Stimulated activated CD4-positive, alpha-beta T cell treated with anti-CD3 and anti-CD28 coated beads, TNF-alpha, amount 100 ng/mL, for 24 hours (primary cell): ENCODE data around the gene WDR82.

Source experiments
- DNase-seq, 3 experiments: peaks; one replicate each; pipeline ENCODE4 v3.0.0-alpha.2; 2020; ENCODE audit warnings: low read depth in 3 of 3

The WDR82 gene

DNA sequence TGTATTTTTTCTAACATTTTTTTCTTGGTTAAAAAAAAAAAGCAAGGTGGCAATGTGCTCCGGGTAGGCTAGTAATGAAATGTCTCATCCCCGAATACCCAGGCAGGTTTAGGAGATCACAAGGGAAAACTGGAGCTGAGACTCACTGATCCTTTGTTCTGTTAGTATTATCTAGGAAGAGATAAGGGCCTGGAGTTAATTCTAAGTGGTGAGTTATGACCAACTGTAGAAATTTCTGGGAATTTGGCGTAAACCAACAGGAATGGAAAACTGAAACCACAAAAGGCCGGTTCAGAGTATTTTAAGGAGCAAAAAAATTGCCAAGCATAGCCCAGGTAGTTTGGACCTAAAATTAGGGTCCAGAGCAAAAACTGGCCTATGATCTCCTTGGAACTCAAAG lies 20.5 kb downstream of the WDR82 start:
- no peak for DNase-seq

DNA sequence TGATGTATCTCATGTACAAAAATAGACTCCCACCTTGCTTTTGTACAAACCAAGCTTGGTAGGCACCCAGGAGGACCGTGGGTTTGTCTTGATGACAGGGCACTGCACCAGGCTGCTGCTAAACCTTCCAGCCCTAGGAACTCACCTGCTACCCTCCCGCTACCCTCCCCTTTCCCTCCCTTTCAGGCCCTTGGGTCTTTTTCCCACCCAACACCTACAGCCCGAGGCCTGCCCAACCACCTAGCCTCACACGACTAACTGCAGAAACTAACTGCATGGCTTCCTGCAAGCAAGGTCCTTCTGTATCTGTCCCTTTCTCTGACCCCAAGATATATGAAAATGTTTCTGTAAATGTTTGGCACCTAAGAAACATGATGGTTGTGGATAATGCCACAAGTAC lies 21.8 kb downstream of the WDR82 start:
- DNase-seq: no peak

DNA sequence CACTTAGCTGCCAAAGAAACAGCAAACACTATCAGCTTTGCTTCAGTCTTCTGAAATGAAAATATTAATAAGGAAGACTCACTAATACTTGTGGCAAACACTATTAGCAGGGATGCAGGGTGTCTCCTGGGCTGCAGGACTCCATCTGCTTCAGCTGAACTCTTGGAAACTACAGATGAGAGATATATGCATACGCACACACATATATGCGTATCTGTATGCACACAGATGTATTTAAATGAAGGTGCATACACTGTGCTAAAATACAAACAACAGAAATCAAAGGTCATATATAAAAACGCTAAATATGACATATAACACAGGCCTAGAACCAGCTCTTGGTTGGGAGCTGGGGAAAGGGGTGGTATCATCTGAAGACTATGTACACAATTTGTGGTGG lies 22.3 kb downstream of the WDR82 start:
- no peak for DNase-seq

DNA sequence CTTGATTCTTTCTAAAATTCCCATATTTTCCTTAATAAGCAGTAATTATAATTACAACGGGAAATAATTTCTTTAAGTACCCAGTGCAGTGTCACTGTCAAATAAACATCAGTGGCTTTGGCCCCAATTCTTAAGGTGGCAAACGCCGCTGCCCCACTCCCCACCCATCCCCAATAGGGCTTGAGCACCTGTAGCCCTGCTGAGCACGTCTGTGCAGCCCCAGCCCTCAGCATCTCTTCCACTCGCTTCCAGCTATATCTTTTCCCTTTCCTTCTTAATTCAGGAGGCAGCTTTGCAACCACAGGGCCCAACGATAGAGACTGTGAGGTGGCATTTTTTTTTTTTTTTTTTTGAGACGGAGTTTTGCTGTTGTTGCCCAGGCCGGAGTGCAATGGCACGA lies 23.8 kb downstream of the WDR82 start:
- DNase-seq: no peak

DNA sequence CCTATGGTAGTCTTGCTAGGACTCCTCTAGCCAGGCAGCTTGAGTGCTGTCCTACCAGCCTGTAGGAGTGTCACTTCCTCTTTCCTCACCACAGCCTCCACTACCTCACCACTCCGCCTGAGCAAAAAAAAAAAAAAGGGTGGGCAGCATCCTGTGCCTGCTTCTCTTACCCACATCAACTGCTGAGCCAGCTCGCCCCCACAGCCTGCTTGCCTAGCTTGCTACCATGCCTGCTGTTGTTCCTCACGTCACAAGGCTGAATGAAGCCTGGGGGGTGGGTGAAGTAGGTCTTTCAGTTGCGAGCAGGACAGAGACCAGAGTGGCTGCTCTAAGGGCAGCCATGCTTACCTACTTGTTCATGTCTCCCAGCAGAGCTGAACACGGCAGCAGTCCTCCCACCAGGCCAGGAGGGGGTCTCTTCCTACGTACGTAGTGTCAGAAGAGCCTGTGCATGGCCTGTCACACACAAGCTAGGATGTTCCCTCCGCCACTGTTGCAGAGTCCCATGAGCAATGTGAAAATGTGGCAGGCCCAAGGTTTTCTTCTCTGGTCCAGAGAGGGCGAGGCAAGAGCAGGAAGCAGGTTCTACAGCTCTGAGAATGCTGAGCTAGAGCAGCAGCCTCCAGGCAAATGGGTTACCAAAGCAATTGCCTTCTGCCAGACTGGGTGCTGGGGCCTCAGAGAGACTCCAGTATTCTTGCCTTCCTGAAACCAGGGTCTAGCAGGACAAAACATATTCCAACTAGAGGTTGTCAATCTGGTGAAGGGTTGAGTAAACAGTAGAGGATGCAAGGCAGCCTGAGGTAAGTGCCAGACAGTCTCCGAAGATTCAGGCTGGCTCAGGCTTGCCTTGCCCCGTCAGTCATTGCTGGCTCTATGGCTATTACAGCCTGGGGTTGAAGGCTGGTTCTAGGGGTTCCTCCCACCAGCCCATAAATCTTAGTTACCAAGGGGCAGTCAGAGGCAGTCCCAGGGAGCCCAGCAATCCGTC lies 24.8 kb downstream of the WDR82 start:
- DNase-seq: peak in 2 of 3 experiments; percentile 79

DNA sequence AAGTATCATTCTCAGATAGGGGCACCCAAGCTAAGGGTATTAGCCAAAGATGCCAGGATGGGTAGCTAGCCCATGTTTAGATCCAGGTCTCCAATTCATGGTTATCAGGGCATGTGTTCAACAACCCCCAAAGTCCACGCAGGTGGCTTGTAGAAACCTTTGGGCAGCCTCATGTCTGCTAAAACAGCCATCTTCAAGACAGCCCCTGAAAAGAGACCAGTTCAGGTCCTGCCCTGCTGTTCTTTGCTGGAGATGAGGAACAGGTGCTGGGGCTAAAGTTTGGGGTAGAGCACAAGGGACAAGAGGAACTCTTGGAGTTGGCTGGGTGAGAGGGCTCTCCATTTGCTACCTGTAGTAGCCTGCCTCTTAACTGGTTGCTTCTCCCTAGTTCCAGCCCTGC lies 28.3 kb downstream of the WDR82 start:
- no peak for DNase-seq

DNA sequence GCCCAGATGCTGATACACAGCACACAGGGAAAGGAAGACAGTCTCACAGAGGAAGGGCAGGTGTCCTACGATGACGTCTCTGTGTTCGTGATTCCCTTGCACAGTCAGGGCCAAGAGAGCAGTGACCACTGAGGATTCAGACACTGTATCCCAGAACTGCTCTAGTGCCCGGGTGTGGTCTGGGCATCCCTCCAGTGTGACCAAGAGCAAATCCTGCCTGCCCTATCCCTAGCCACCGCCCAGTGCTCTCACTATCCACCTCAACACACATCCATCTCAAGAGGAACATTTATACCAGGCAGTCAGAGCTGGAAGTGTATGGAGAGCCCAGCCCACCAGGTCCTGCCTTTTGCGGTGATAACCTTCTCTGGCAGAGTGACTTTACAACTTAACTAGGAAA lies 28.8 kb downstream of the WDR82 start:
- DNase-seq: no peak

DNA sequence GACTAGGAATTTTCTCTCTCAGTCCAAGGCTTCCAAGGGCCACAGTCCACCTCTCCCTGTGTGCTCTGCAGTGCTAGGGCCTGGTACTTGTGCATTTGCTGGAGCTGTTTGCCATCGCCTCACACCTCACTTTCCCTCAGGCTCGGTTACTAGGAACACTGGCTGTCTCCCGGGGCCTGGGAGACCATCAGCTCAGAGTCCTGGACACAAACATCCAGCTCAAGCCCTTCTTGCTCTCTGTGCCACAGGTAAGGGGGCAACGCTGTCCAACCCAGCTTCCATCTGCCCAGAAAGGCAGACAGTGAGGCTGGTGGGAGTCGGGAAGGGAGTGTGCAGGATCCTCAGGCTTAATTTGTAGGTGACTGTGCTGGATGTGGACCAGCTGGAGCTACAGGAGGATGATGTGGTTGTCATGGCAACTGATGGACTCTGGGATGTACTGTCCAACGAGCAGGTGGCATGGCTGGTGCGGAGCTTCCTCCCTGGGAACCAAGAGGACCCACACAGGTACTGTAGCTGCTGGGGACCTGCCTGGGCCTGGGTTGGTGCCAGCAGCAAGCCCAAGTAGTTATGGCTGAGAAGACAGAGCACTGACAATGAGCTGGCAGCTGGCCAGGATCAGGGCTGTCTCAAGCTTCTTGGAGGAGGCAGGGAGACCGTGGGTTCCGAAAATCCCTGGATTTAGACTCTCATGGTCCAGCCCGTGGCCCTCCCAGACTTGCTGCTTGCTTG lies 29.5 kb downstream of the WDR82 start:
- no peak for DNase-seq

DNA sequence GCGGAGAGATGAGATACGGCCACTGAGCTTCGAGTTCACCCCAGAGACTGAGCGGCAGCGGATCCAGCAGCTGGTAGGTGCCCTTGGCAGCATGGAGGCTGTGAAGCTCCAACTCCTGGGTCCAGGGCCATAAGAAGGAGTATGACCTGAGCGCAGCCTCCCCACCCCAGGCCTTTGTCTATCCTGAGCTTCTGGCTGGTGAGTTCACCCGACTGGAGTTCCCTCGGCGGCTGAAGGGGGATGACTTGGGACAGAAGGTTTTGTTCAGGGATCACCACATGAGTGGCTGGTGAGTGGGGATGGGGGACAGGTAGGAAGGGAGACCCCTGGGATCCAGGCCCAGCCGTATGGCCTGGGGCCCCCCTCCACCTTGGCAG lies 30.3 kb downstream of the WDR82 start:
- no peak for DNase-seq

DNA sequence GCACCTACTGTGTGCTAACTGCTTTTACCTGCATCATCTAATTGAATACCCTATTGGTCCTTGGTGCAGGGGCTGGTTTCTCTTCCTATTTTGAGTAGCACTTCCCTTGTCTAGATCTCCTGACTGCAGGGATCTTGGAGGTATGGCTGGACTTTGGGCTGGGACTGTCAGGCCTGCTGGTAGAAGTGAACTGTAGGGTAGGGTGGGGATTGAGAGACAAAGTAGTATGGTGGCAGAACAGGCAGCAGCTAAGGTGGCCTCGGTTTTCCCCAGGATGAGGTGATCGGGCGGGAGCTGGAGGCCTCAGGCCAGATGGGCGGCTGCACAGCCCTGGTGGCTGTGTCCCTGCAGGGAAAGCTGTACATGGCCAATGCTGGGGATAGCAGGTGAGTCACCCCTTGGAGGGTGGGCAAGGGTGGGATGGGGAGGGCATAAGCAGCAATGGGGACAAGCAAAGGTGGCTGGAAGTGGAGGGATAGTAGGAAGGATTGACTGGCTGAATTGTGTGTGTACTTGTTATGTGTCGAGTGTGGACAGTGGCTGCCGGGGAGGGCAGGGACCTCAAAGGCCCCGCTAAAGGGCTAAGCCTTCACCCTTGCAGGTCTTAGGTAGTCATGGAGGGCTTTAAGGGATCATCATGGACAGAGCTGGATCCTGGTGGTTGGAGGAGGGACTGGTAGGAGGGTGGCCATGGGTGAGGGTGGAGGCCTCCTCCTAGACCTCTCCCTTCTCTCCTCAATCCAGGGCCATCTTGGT lies 30.9 kb downstream of the WDR82 start:
- DNase-seq: no peak

DNA sequence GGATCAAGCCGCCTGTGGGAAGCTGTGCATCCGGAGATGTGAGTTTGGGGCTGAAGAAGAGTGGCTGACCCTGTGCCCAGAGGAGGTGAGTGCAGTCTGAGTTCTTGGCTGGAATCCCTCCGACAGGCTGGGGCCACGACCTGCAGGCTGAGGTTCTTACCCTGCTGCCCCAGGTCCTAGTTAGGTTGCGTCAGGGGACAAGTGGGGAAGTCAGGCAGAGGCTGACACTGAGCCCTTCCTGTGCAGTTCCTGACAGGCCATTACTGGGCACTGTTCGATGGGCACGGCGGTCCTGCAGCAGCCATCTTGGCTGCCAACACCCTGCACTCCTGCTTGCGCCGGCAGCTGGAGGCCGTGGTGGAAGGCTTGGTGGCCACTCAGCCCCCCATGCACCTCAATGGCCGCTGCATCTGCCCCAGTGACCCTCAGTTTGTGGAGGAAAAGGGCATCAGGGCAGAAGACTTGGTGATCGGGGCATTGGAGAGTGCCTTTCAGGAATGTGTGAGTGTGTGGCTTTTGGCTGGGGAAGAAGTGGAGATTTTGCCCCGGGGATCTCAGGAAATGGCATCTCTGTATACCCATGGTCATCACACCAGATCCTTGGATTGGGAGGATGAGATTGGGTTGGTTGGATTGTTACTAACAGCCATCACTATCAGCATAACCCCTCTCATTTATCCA lies 31.6 kb downstream of the WDR82 start:
- DNase-seq: no peak

DNA sequence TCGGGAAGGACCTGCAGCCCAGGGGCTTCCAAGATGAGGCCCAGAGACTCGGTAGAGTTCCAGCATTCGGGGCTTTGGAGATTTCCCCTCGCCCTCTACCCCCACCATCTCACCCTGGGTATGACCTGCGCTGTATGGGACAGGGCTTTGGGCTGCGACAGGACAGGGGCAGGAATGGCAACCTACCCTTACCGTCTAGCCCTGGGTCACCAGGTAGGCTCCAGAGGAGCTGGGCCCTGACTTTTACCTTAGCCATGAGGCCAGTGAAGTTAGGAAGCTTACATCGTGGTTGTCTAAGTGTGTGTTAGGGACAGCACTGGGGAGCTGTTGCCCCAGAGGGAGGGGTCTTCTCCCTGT lies 32.2 kb downstream of the WDR82 start:
- DNase-seq: no peak

DNA sequence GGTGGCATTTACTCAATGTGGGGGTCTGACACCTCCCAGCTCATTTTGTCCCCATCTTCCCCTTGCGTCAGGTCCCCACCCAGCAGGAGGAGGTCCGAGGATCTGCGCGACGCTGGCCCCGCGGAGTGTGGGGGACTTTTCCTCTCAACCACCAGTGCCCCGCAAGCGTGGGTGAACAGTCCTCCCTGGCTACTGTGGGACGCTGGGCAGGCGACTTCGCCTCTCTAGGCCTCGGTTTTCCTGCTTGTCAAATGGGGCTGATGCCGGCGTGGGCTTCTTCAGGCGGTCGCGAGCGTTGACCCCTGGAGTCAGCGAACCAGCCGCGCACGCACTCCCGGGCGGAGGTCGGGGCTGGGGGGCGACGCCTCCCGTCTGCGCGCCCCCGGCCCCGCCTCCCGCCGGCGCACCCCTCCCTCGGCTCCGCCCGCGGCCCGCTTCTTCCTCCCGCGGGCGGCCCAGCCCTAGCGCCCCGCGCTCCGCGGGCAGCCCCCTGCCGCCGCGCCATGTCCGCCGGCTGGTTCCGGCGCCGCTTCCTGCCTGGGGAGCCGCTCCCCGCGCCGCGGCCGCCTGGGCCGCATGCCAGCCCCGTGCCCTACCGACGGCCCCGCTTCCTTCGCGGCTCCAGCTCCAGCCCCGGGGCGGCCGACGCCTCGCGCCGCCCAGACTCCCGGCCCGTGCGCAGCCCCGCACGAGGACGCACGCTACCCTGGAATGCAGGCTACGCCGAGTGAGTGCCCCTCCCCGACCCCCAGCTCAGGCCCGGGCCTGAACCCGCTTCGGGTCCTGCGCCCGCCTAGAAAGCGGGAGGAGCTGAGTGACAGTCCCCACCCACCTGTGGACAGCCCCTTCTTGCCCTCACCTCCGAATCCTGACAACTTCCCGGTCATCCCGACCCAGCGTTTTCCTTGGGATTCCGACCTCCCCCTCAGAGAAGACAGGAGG lies 32.9 kb downstream of the WDR82 start, which contains the start of gene PPM1M:
PPM1M (plus strand) TSS at position 438 of the 942 bp plus-strand sequence; CDS start at position 504, 66 bp downstream.
- peak in 1 of 3 experiments; percentile 50 for DNase-seq

DNA sequence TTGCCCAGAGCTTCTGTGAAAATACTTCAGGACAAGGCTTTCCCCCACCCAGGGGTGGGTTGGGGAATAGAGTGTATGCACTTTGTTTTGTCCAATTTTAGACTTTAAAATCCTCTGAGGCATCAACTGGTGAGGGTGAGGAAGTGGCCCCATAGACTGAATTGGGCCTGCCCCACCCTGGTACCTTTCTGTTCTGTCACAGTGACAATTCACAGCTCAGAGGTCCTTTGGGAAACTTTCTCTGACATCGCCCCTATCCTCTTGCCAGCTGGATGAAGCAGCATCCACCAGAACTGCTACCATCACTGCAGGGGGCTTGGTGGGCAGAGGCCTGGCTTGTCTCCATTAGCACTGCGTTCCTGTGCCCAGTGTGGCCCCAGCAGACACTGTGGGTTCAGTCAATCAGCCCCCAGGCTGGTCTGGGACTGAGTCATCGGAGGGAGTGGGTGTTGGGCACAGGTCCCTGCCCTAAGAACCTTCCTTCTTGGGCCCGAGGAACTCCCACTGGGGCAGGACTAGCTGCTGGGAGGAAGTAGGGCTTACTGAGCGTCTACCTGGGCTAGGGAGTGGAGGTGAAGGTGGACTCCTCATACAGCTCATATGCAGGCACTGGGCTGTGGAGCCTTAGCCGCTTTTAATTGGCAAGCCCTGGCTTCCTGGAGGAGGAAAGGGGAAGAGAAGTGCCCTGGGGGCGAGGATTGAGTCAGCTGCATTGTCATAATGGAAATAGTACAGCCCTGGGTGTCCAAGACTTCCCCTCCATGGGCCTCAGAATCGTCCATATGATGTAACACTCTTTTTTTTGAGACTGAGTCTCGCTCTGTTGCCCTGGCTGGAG lies 34.4 kb downstream of the WDR82 start:
- peak in 1 of 3 experiments; percentile 52 for DNase-seq

DNA sequence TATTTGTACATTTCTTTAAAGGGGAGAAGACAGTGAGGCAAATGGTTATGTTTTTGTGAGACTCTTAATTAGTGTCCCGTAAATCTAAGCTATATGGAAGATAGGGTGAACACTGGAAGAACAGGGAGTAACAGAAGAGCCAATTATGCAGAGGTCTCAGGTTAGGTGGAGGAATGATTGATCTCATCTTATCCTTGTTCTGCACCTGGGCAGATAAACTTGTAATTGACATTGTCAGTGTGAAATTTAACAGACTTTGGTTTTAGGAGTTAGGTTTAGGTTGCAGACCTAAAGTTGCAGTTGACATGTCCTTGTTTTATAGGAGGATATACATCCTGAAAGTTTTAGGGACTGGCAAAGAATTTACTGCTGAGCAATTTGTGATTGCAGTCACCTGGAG lies 36.4 kb downstream of the WDR82 start:
- DNase-seq: no peak

DNA sequence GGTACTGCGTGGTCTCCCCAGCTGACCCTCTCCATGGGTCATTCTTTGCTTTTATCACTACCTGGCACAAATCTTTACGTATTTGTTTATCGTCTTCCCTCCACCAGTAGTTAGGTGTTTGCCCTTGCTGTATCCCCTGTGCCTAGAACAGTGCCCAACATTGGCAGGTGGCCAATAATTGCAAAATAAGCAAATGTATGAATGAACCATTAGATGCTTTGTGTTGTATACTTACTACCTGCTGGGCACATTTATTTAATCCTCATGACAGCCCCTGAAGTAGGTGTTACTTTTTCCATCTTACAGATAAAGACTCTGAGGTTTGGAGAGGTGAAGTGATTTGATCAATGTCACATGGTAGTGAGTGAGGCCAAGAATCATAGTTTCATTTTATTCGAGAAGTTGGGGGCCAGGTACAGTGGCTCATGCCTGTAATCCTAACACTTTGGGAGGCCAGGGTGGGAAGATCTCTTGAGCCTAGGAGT lies 37.5 kb downstream of the WDR82 start:
- DNase-seq: no peak

DNA sequence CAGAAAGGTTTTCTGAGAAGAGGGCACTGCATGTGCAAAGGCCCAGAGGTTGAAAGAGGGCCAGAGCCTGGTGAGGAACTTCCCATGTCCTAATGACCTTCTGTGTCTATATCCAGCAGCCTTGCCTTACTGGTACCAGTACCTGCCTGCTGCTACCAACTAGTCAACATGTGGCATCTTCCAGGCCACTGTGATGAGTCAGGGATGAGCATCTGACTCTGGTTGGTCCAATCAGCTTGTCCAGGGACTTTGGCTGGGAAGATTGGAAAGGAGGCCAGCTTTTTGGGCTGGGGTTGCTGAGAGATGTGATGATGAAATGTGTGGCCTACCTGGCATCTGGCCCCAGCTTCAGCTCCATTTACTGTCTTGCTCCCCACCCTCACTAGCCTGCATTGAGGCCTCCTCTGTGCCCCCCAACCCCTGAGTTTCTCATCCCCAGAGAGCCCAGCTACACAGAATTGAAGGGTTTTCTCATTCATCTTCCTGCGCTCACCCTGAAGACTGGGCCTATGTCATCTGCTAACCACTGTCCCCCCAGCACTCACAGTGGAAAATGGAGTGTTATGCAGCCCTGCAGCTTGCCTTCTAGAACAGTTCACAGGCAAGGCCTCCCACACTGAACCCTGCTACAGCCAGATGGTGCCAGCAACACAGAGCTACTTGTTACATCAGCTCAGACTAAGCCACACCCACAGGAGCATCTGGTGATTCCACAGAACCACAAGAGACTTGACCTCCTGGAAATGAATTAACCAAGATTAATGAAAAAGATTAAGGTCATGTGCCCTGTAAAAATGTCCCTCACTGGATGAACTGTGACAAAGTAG lies 38.2 kb downstream of the WDR82 start:
- peak in 1 of 3 experiments; percentile 52 for DNase-seq
